Astrocyte (in vitro differentiated cells and primary cell): ENCODE data around the gene TRIM10.

Experiments used
- EZH2 ChIP-seq: IDR thresholded peaks from 2 replicates; pipeline ENCODE4 v1.6.1; 2012; ENCODE audit warnings: mild to moderate bottlenecking, low read length, inconsistent platforms; ENCODE audit not compliant: insufficient read depth
- TF ChIP-seq, protein P1 (sequence below): IDR thresholded peaks from 2 replicates; pipeline ENCODE4 v1.5.1; 2011; ENCODE audit warnings: low read depth, mild to moderate bottlenecking, inconsistent platforms, low read length, moderate library complexity; ENCODE audit not compliant: insufficient read depth

- TF ChIP-seq, protein P1, sequence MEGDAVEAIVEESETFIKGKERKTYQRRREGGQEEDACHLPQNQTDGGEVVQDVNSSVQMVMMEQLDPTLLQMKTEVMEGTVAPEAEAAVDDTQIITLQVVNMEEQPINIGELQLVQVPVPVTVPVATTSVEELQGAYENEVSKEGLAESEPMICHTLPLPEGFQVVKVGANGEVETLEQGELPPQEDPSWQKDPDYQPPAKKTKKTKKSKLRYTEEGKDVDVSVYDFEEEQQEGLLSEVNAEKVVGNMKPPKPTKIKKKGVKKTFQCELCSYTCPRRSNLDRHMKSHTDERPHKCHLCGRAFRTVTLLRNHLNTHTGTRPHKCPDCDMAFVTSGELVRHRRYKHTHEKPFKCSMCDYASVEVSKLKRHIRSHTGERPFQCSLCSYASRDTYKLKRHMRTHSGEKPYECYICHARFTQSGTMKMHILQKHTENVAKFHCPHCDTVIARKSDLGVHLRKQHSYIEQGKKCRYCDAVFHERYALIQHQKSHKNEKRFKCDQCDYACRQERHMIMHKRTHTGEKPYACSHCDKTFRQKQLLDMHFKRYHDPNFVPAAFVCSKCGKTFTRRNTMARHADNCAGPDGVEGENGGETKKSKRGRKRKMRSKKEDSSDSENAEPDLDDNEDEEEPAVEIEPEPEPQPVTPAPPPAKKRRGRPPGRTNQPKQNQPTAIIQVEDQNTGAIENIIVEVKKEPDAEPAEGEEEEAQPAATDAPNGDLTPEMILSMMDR, result no peak
- no peak for TF ChIP-seq EZH2
Observed at GRCh38 chr6:30135147-30135546, 25.9 kb downstream of the TRIM10 start.
